ENCODE data around the gene KCNJ9. TPM values are rescaled to one million over a fixed set of nuclear protein-coding genes. Genes with fewer than 3 reads are reported as not detected.

Gene KCNJ9
- total and polyA plus RNA-seq, 2 of the 13 experiments (the other 11 are each of a cell fraction or from before 2014, with no cell fraction given): not detected

GRCh38 chr1:160101037-160101716, 19.8 kb downstream of the KCNJ9 start (continued):
- no peak for TF ChIP-seq GMEB2 (CRISPR knock-in tag; IDR thresholded peaks at IDR 0.05; ENCODE audit: low read depth)
- 0 out of 2 replicates have a peak, but pooled peaks have one; percentile 47 for TF ChIP-seq SMAD3 (CRISPR knock-in tag; IDR thresholded peaks at IDR 0.05)
- no peak for TF ChIP-seq SSRP1 (CRISPR knock-in tag; IDR thresholded peaks at IDR 0.05)
- no peak for TF ChIP-seq DPF2 (CRISPR knock-in tag; IDR thresholded peaks at IDR 0.05; ENCODE audit: borderline replicate concordance, low read depth)
- no peak for TF ChIP-seq KLF13 (CRISPR knock-in tag; IDR thresholded peaks at IDR 0.05)
- TF ChIP-seq ISL2 (CRISPR knock-in tag; IDR thresholded peaks at IDR 0.05): 0 out of 2 replicates have a peak, but pooled peaks have one; percentile 33
- no peak for TF ChIP-seq SNAI1 (CRISPR knock-in tag; IDR thresholded peaks at IDR 0.05; ENCODE audit: borderline replicate concordance)
- no peak for TF ChIP-seq ZNF639 (CRISPR knock-in tag; conservative IDR thresholded peaks at IDR 0.05)
- no peak for TF ChIP-seq E2F5 (CRISPR knock-in tag; conservative IDR thresholded peaks at IDR 0.05)
- TF ChIP-seq ZNF317 (CRISPR knock-in tag; IDR thresholded peaks at IDR 0.05): peak; percentile 56; the same call in 1 of the 2 replicates
- TF ChIP-seq MXI1 (IDR thresholded peaks at IDR 0.05; ENCODE audit: borderline replicate concordance, low read depth, low read length): peak; percentile 82; the same call in 1 of the 3 replicates
- peak; percentile 57; the same call in 1 of the 2 replicates for TF ChIP-seq ZNF331 (CRISPR knock-in tag; IDR thresholded peaks at IDR 0.05)
- no peak for TF ChIP-seq IKZF4 (CRISPR knock-in tag; IDR thresholded peaks at IDR 0.05; ENCODE audit: borderline replicate concordance, low read depth, not compliant biosample characterization)
- TF ChIP-seq ARID4A (CRISPR knock-in tag; IDR thresholded peaks at IDR 0.05; ENCODE audit: borderline replicate concordance): peak; percentile 65; the same call in 1 of the 2 replicates
- no peak for TF ChIP-seq ZNF292 (CRISPR knock-in tag; IDR thresholded peaks at IDR 0.05; ENCODE audit: borderline replicate concordance, low read depth)
- no peak for TF ChIP-seq ZNF414 (CRISPR knock-in tag; IDR thresholded peaks at IDR 0.05)
- no peak for TF ChIP-seq ZNF431 (CRISPR knock-in tag; IDR thresholded peaks at IDR 0.05; ENCODE audit: borderline replicate concordance, low read depth)
- TF ChIP-seq FOSL2 (CRISPR knock-in tag; IDR thresholded peaks at IDR 0.05): peak; percentile 32; the same call in 1 of the 2 replicates
- no peak for TF ChIP-seq RFXANK (CRISPR knock-in tag; IDR thresholded peaks at IDR 0.05)
